HUES48 (cell line): ENCODE results near the gene GCK.
"Not testable (repeated sequence)": the region's sequence is repeated elsewhere in the genome, so short reads cannot be mapped to it uniquely, and the experiment has no call there.

Experiments used
- H3K27ac ChIP-seq: one replicate; pipeline ENCODE4 v1.7.0; 2013; ENCODE audit warnings: low read depth, low read length, inconsistent platforms
- H3K27me3 ChIP-seq: 2 replicates; pipeline ENCODE4 v1.6.1; 2013; ENCODE audit warnings: mild to moderate bottlenecking, low read length; ENCODE audit not compliant: control insufficient read depth, insufficient read depth
- H3K36me3 ChIP-seq: 2 replicates; pipeline ENCODE4 v1.6.1; 2013; ENCODE audit warnings: low read length; ENCODE audit not compliant: control insufficient read depth, insufficient read depth
- H3K4me1 ChIP-seq: 2 replicates; pipeline ENCODE4 v1.6.1; 2013; ENCODE audit warnings: mild to moderate bottlenecking, low read length; ENCODE audit not compliant: control insufficient read depth, insufficient read depth
- H3K4me3 ChIP-seq: 2 replicates; pipeline ENCODE4 v1.5.1; 2013; ENCODE audit warnings: mild to moderate bottlenecking, low read depth, low read length
- H3K9ac ChIP-seq: 2 replicates; pipeline ENCODE4 v1.6.1; 2013; ENCODE audit warnings: mild to moderate bottlenecking, low read depth, low read length, moderate library complexity
- H3K9me3 ChIP-seq: 2 replicates; pipeline ENCODE4 v1.6.1; 2013; ENCODE audit warnings: low read length; ENCODE audit not compliant: control insufficient read depth, insufficient read depth

GCK gene

GRCh38 chr7:44200699-44201461 lies 11.6 kb upstream of the GCK start, which contains the start of gene YKT6:
YKT6 (plus strand) TSS chr7:44200978; CDS start chr7:44201136, 158 bp downstream.
- Histone ChIP-seq H3K27me3 (peaks cover 6% of the 10 kb centered on the region; the same call in 1 of the 2 replicates), H3K36me3 (peaks cover 23% of the 10 kb centered on the region), H3K27ac (peak within 1 kb of the TSS; percentile 69), H3K4me3 (peak within 1 kb of the TSS; percentile 99), H3K4me1 (peaks cover 3% of the 10 kb centered on the region; the same call in 1 of the 2 replicates), H3K9me3 (no peaks in the 10 kb centered on the region), H3K9ac (peak within 1 kb of the TSS; percentile 61)

- not testable (repeated sequence) for H3K9ac ChIP-seq, H3K27me3 ChIP-seq, H3K4me1 ChIP-seq, H3K4me3 ChIP-seq, H3K27ac ChIP-seq, H3K9me3 ChIP-seq
- H3K36me3 ChIP-seq, result peaks cover 15% of the 10 kb centered on the region
These were observed 10.9 kb upstream of the GCK start for GRCh38 chr7:44200163-44200562.

- H3K36me3 ChIP-seq, result no peaks in the 10 kb centered on the region
- H3K9ac ChIP-seq, result no peak overlapping the region
- no peak overlapping the region for H3K27ac ChIP-seq
- H3K4me1 ChIP-seq, result peaks cover 3% of the 10 kb centered on the region; the same call in 1 of the 2 replicates
- no peak overlapping the region for H3K4me3 ChIP-seq
- H3K27me3 ChIP-seq, result peaks cover 6% of the 10 kb centered on the region; the same call in 1 of the 2 replicates
- no peaks in the 10 kb centered on the region for H3K9me3 ChIP-seq
These were observed 8.2 kb upstream of the GCK start for GRCh38 chr7:44197474-44197873.

- Histone ChIP-seq H3K27ac (no peak overlapping the region), H3K9me3 (no peaks in the 10 kb centered on the region), H3K4me1 (no peaks in the 10 kb centered on the region), H3K27me3 (peaks cover 6% of the 10 kb centered on the region; the same call in 1 of the 2 replicates), H3K36me3 (no peaks in the 10 kb centered on the region), H3K4me3 (no peak overlapping the region), H3K9ac (no peak overlapping the region)
These were observed 7.2 kb upstream of the GCK start for GRCh38 chr7:44196450-44196872.

GRCh38 chr7:44195889-44196288 lies 6.7 kb upstream of the GCK start:
- peaks cover 6% of the 10 kb centered on the region; the same call in 1 of the 2 replicates for H3K27me3 ChIP-seq
- H3K36me3 ChIP-seq, result no peaks in the 10 kb centered on the region
- H3K9ac ChIP-seq, result no peak overlapping the region
- no peak overlapping the region for H3K27ac ChIP-seq
- H3K9me3 ChIP-seq, result no peaks in the 10 kb centered on the region
- no peak overlapping the region for H3K4me3 ChIP-seq
- no peaks in the 10 kb centered on the region for H3K4me1 ChIP-seq

- no peak overlapping the region for H3K9ac ChIP-seq
- H3K36me3 ChIP-seq, result no peaks in the 10 kb centered on the region
- H3K4me3 ChIP-seq, result no peak overlapping the region
- H3K9me3 ChIP-seq, result no peaks in the 10 kb centered on the region
- peaks cover 6% of the 10 kb centered on the region; the same call in 1 of the 2 replicates for H3K27me3 ChIP-seq
- no peak overlapping the region for H3K27ac ChIP-seq
- no peaks in the 10 kb centered on the region for H3K4me1 ChIP-seq
These were observed 5.4 kb upstream of the GCK start for GRCh38 chr7:44194562-44195145.

GRCh38 chr7:44194069-44194468 lies 4.8 kb upstream of the GCK start:
- no peak overlapping the region for H3K9ac ChIP-seq
- no peaks in the 10 kb centered on the region for H3K36me3 ChIP-seq
- no peak overlapping the region for H3K27ac ChIP-seq
- no peak overlapping the region for H3K4me3 ChIP-seq
- H3K27me3 ChIP-seq, result peaks cover 6% of the 10 kb centered on the region; the same call in 1 of the 2 replicates
- H3K9me3 ChIP-seq, result no peaks in the 10 kb centered on the region
- H3K4me1 ChIP-seq, result no peaks in the 10 kb centered on the region

GRCh38 chr7:44193011-44193802 lies 4.0 kb upstream of the GCK start:
- Histone ChIP-seq H3K9ac (no peak overlapping the region), H3K4me1 (no peaks in the 10 kb centered on the region), H3K36me3 (no peaks in the 10 kb centered on the region), H3K9me3 (no peaks in the 10 kb centered on the region), H3K27me3 (peaks cover 6% of the 10 kb centered on the region; the same call in 1 of the 2 replicates), H3K4me3 (no peak overlapping the region), H3K27ac (no peak overlapping the region)

- Histone ChIP-seq H3K4me3 (no peak overlapping the region), H3K9ac (no peak overlapping the region), H3K27me3 (no peaks in the 10 kb centered on the region; the same call in 1 of the 2 replicates), H3K4me1 (no peaks in the 10 kb centered on the region), H3K27ac (no peak overlapping the region), H3K9me3 (no peaks in the 10 kb centered on the region), H3K36me3 (no peaks in the 10 kb centered on the region)
These were observed 1.9 kb upstream of the GCK start for GRCh38 chr7:44191171-44191570.

GRCh38 chr7:44189993-44190872 lies 994 bp upstream of the GCK start:
- no peaks in the 10 kb centered on the region for H3K9me3 ChIP-seq
- H3K4me3 ChIP-seq, result no peak overlapping the region
- H3K4me1 ChIP-seq, result no peaks in the 10 kb centered on the region
- H3K27ac ChIP-seq, result no peak overlapping the region
- H3K36me3 ChIP-seq, result no peaks in the 10 kb centered on the region
- H3K9ac ChIP-seq, result no peak overlapping the region
- H3K27me3 ChIP-seq, result no peaks in the 10 kb centered on the region
